B cell (primary cell): ENCODE data around the gene DOCK7. TPM values are rescaled to one million over a fixed set of nuclear protein-coding genes. Genes with fewer than 3 reads are reported as not detected.
"Not testable (repeated sequence)": the region's sequence is repeated elsewhere in the genome, so short reads cannot be mapped to it uniquely, and the experiment has no call there.

Experiments used
- ATAC-seq: fragments of 200-7000 bp; cut with Tn5 transposase; one replicate; pipeline ENCODE4 v1.10.0; 2021; ENCODE audit warnings: low read depth, mild to moderate bottlenecking, moderate number of reproducible peaks, moderate library complexity
- CTCF ChIA-PET: fragments of 350-600 bp; sonication (Branson Sonifier 250); formaldehyde crosslinking; loops from one replicate; lab custom pipeline; 2021; ENCODE audit warnings: antibody characterized with exemption, inconsistent platforms; lab: Charles Lee
- POLR2A ChIA-PET: fragments of 350-600 bp; sonication (Branson Sonifier 250); formaldehyde crosslinking; loops from one replicate; lab custom pipeline; 2021; ENCODE audit warnings: antibody characterized with exemption; lab: Charles Lee
- DNase-seq: peaks from one replicate; pipeline ENCODE4 v3.0.0; 2013
- H2AFZ ChIP-seq: 2 replicates; pipeline ENCODE4 v1.6.1; 2012; ENCODE audit warnings: mild to moderate bottlenecking, low read depth, low read length; ENCODE audit not compliant: insufficient read depth, poor library complexity, severe bottlenecking
- H3K27ac ChIP-seq, 2 donors: 1 replicate in 1 of 2; 2 replicates in 1 of 2; pipeline ENCODE4 v1.5.1; 2012 to 2013; ENCODE audit warnings: low read length in 2 of 2, mild to moderate bottlenecking in 2 of 2, moderate library complexity in 1 of 2
- H3K27me3 ChIP-seq, 4 experiments: fragments of 200-600 bp in 1 of 4; sonication (generic) in 1 of 4; replicated peaks in 1 of 4; 1 replicate in 2 of 4; 2 replicates in 2 of 4; pipeline versions ENCODE4 v1.6.1 to v1.7.0; 2013 to 2016; ENCODE audit warnings: low read length in 3 of 4, mild to moderate bottlenecking in 2 of 4, mixed read lengths in 1 of 4, moderate library complexity in 1 of 4; ENCODE audit not compliant: insufficient read depth in 4 of 4, control insufficient read depth in 3 of 4; ENCODE audit errors: control extremely low read depth in 1 of 4
- H3K36me3 ChIP-seq, 2 experiments: replicated peaks in 1 of 2; 1 replicate in 1 of 2; 2 replicates in 1 of 2; pipeline versions ENCODE4 v1.6.1 to v1.7.1; 2013; ENCODE audit warnings: low read length in 1 of 2; ENCODE audit not compliant: insufficient read depth in 2 of 2, control insufficient read depth in 1 of 2; ENCODE audit errors: control extremely low read depth in 1 of 2, extremely low read depth in 1 of 2
- H3K4me1 ChIP-seq, 2 donors: fragments of 200-600 bp in 1 of 2; sonication (generic) in 1 of 2; 1 replicate in 1 of 2; 2 replicates in 1 of 2; pipeline versions ENCODE4 v1.5.1 to v1.6.1; 2013 to 2017; ENCODE audit warnings: low read length in 2 of 2; ENCODE audit not compliant: control insufficient read depth in 2 of 2, insufficient read depth in 2 of 2
- H3K4me2 ChIP-seq: replicated peaks from 2 replicates; pipeline ENCODE3; 2012; ENCODE audit warnings: mild to moderate bottlenecking, low read depth, low read length; ENCODE audit not compliant: poor library complexity, severe bottlenecking
- H3K4me3 ChIP-seq, 5 experiments: fragments of 200-600 bp in 1 of 5; sonication (generic) in 1 of 5; 1 replicate in 3 of 5; 2 replicates in 2 of 5; pipeline versions ENCODE4 v1.5.1 to v1.7.0; 2011 to 2016; ENCODE audit warnings: low read length in 4 of 5, mild to moderate bottlenecking in 4 of 5, low read depth in 2 of 5, control low read depth in 1 of 5, moderate library complexity in 1 of 5; ENCODE audit not compliant: insufficient read depth in 1 of 5; ENCODE audit errors: control extremely low read depth in 1 of 5, extremely low read depth in 1 of 5
- H3K79me2 ChIP-seq: fragments of 200-600 bp; sonication (generic); one replicate; pipeline ENCODE4 v1.6.0; 2016; ENCODE audit warnings: low read length; ENCODE audit not compliant: control insufficient read depth, insufficient read depth
- H3K9ac ChIP-seq: fragments of 200-600 bp; sonication (generic); 2 replicates; pipeline ENCODE4 v1.6.1; 2017; ENCODE audit warnings: mild to moderate bottlenecking, low read length, moderate library complexity
- H3K9me3 ChIP-seq, 3 donors: one replicate each; pipeline versions ENCODE4 v1.6.1 to v1.7.1; 2013; ENCODE audit warnings: low read length in 2 of 3; ENCODE audit not compliant: control insufficient read depth in 2 of 3, insufficient read depth in 1 of 3; ENCODE audit errors: control extremely low read depth in 1 of 3
- H4K20me1 ChIP-seq: 2 replicates; pipeline ENCODE4 v1.6.0; 2012; ENCODE audit warnings: mild to moderate bottlenecking, low read length; ENCODE audit not compliant: insufficient read depth, control insufficient read depth, poor library complexity, severe bottlenecking
- H3K27ac Mint-ChIP-seq: one replicate; pipeline ENCODE4 v1.8.0; 2021; ENCODE audit warnings: mixed read lengths
- H3K27me3 Mint-ChIP-seq: one replicate; pipeline ENCODE4 v1.8.0; 2021; ENCODE audit warnings: mixed read lengths
- H3K4me1 Mint-ChIP-seq: one replicate; pipeline ENCODE4 v1.8.0; 2021; ENCODE audit warnings: mixed read lengths
- H3K4me3 Mint-ChIP-seq: one replicate; pipeline ENCODE4 v1.8.0; 2021; ENCODE audit warnings: mixed read lengths
- H3K9me3 Mint-ChIP-seq: one replicate; pipeline ENCODE4 v1.8.0; 2022; ENCODE audit warnings: mixed read lengths; ENCODE audit not compliant: insufficient read depth
- EZH2 ChIP-seq: IDR thresholded peaks from 2 replicates; pipeline ENCODE4 v1.6.1; 2012; ENCODE audit warnings: borderline replicate concordance, low read depth, mild to moderate bottlenecking, moderate library complexity, low read length; ENCODE audit not compliant: insufficient read depth, poor library complexity, severe bottlenecking
- WGBS: methylation state at CpG from one replicate; pipeline ENCODE4 v1.1.5; 2013; ENCODE audit warnings: missing lambda C conversion rate; ENCODE audit not compliant: insufficient coverage; 5-methylcytosine and 5-hydroxymethylcytosine counted together
- intact Hi-C: fragments of 100-400 bp; cut with micrococcal nuclease; formaldehyde crosslinking; loops from one replicate; pipeline ENCODE4 v1.10.0; 2022
- polyA plus RNA-seq: library from polyadenylated mRNA; depleted of rRNA; stranded (reverse); fragments of >200 nt; gene quantifications from 2 replicates; pipeline ENCODE4 v1.2.3, GENCODE V29; 2012
- total RNA-seq, 2 donors: library from RNA; stranded (reverse); fragments of 120-200 nt in 1 of 2; gene quantifications; 1 replicate in 1 of 2; 2 replicates in 1 of 2; pipeline versions ENCODE4 v1.2.3 to v1.2.4, GENCODE V29; 2013 to 2022
- TF ChIP-seq, protein P1 (sequence below): fragments of 200-600 bp; IDR thresholded peaks from one replicate; pipeline ENCODE4 v1.8.0; 2022; ENCODE audit warnings: antibody characterized with exemption, mild to moderate bottlenecking

DOCK7 gene
- total and polyA plus RNA-seq, 2 donors (not counting 1 experiment from before 2014, with no cell fraction given) = 3.6 to 20.5 TPM

DNA sequence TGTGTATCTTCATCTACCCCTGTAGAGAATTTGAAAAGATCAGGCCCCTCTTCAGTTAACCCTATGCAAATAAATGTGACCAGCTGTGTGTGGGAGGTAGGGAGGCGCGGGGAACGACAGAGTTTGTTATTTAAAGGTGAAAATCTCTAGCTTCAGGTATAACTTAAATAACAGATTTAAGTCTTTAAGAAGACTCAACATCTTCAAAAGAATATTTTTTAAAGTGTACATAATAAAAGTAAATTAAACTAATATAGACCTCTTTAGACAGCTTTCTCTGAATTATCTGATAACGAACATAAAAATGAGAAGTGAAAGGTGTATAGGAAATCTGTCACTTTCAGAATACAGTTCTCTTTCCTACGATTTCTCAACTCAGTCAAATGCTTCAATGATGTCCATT is 74.9 kb downstream of the DOCK7 start:
- peaks cover 0 to 13% of the 10 kb centered on the region in 2 donors for H3K4me1 ChIP-seq
- intact Hi-C loops = no loop called here
- H3K9ac ChIP-seq = peak overlapping the region; percentile 41
- Mint-ChIP-seq H3K27ac (no peak overlapping the region), H3K27me3 (no peaks in the 10 kb centered on the region), H3K9me3 (no peaks in the 10 kb centered on the region), H3K4me1 (peaks cover 19% of the 10 kb centered on the region), H3K4me3 (peak overlapping the region; percentile 72)
- TF ChIP-seq EZH2 = no peak
- TF ChIP-seq, protein P1, sequence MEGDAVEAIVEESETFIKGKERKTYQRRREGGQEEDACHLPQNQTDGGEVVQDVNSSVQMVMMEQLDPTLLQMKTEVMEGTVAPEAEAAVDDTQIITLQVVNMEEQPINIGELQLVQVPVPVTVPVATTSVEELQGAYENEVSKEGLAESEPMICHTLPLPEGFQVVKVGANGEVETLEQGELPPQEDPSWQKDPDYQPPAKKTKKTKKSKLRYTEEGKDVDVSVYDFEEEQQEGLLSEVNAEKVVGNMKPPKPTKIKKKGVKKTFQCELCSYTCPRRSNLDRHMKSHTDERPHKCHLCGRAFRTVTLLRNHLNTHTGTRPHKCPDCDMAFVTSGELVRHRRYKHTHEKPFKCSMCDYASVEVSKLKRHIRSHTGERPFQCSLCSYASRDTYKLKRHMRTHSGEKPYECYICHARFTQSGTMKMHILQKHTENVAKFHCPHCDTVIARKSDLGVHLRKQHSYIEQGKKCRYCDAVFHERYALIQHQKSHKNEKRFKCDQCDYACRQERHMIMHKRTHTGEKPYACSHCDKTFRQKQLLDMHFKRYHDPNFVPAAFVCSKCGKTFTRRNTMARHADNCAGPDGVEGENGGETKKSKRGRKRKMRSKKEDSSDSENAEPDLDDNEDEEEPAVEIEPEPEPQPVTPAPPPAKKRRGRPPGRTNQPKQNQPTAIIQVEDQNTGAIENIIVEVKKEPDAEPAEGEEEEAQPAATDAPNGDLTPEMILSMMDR = no peak
- peak overlapping the region; percentile 51 for H3K4me2 ChIP-seq
- H3K27me3 ChIP-seq = no peaks in the 10 kb centered on the region
- WGBS = no CpG with 5 or more reads among the region's 5 CpGs
- H3K4me3 ChIP-seq = peak overlapping the region in 3 of 5 experiments; percentile 30 to 56 (median 41)
- POLR2A ChIA-PET = no interaction called here
- DNase-seq = peak; percentile 33
- no peak overlapping the region for H3K27ac ChIP-seq
- H2AFZ ChIP-seq = peak overlapping the region; percentile 40
- peak; percentile 74 for ATAC-seq
- no peaks in the 10 kb centered on the region for H3K36me3 ChIP-seq
- CTCF ChIA-PET = no interaction called here
- no peaks in the 10 kb centered on the region for H3K9me3 ChIP-seq
- H4K20me1 ChIP-seq = no peaks in the 10 kb centered on the region
- H3K79me2 ChIP-seq = no peaks in the 10 kb centered on the region

GRCh38 chr1:62612770-62613169 is 75.4 kb downstream of the DOCK7 start:
- Histone ChIP-seq H2AFZ (peak overlapping the region; percentile 40), H3K4me2 (peak overlapping the region; percentile 51), H4K20me1 (no peaks in the 10 kb centered on the region), H3K27ac (no peak overlapping the region), H3K9ac (peak overlapping the region; percentile 41), H3K4me1 (peaks cover 0 to 13% of the 10 kb centered on the region in 2 donors), H3K4me3 (peak overlapping the region in 1 of 5 experiments; percentile 56), H3K36me3 (no peaks in the 10 kb centered on the region), H3K79me2 (no peaks in the 10 kb centered on the region), H3K27me3 (no peaks in the 10 kb centered on the region), H3K9me3 (no peaks in the 10 kb centered on the region)
- POLR2A ChIA-PET = no interaction called here
- WGBS = no CpG with 5 or more reads among the region's 2 CpGs
- ATAC-seq (no peak), DNase-seq (no peak)
- Mint-ChIP-seq H3K4me1 (peaks cover 19% of the 10 kb centered on the region), H3K9me3 (no peaks in the 10 kb centered on the region), H3K27me3 (no peaks in the 10 kb centered on the region), H3K27ac (no peak overlapping the region), H3K4me3 (no peak overlapping the region)
- TF ChIP-seq, protein P1 = no peak
- TF ChIP-seq EZH2 = no peak
- CTCF ChIA-PET = no interaction called here
- intact Hi-C loops = no loop called here

- H3K4me3 ChIP-seq, H3K27ac Mint-ChIP-seq, H3K9me3 ChIP-seq, H2AFZ ChIP-seq, DNase-seq, H3K79me2 ChIP-seq, H3K9ac ChIP-seq, CTCF ChIA-PET, H3K27me3 ChIP-seq, H4K20me1 ChIP-seq, H3K9me3 Mint-ChIP-seq, H3K27ac ChIP-seq, POLR2A ChIA-PET, H3K27me3 Mint-ChIP-seq, H3K4me3 Mint-ChIP-seq, H3K36me3 ChIP-seq, ATAC-seq, intact Hi-C loops, H3K4me2 ChIP-seq: not testable (repeated sequence)
- WGBS = no CpG with 5 or more reads among the region's 1 CpG
- peaks cover 19% of the 10 kb centered on the region for H3K4me1 Mint-ChIP-seq
- peaks cover 0 to 13% of the 10 kb centered on the region in 2 donors for H3K4me1 ChIP-seq
Measured at GRCh38 chr1:62610588-62610987, 77.6 kb downstream of the DOCK7 start.
